Measurements from ENCODE around the gene TEC. TPM values are rescaled to one million over a fixed set of nuclear protein-coding genes. Genes with fewer than 3 reads are reported as not detected.
"Not testable (repeated sequence)": the region's sequence is repeated elsewhere in the genome, so short reads cannot be mapped to it uniquely, and the experiment has no call there.

Gene TEC
- polyA plus RNA-seq, 1 donor (not counting 4 experiments of a cell fraction or from before 2014, with no cell fraction given): 0.39 TPM

DNA sequence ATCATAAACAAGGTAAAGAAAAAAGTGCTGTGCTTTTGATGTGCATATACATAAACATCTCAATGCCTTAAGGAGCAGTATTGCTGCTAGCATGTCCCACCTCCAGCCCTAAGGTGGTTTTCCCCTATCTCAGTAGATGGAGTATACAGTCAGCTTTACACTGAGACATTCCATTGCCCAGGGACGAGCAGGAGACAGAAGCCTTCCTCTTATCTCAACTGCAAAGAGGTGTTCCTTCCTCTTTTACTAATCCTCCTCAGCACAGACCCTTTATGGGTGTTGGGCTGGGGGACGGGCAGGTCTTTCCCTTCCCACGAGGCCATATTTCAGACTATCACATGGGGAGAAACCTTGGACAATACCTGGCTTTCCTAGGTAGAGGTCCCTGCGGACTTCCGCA is 16.0 kb upstream of the TEC start:
- H3K36me3 ChIP-seq (ENCODE audit: control insufficient read depth in 2 of 2, extremely low read depth in 1 of 2, insufficient read depth in 2 of 2, low read length in 2 of 2); H4K20me1 ChIP-seq (ENCODE audit: control insufficient read depth, extremely low read depth, insufficient read depth, low read length); H3K4me2 ChIP-seq (ENCODE audit: control insufficient read depth, extremely low read depth, insufficient read depth, low read depth, low read length); H3K9me3 ChIP-seq (ENCODE audit: control insufficient read depth, low read depth, low read length); DNase-seq (ENCODE audit: low read depth, low spot score); H3K9me1 ChIP-seq (ENCODE audit: control insufficient read depth, extremely low read depth, insufficient read depth, low read length); H3K4me3 ChIP-seq (ENCODE audit: control insufficient read depth in 2 of 3, extremely low read depth in 1 of 3, insufficient read depth in 2 of 3, low read depth in 1 of 3, low read length in 3 of 3); H3K27ac ChIP-seq (ENCODE audit: control insufficient read depth, insufficient read depth, low read length); FAIRE-seq; dilution Hi-C loops (cut with MboI; ENCODE audit: extremely low pct_ligation_motif_present, low sequenced_read_pairs); H3K27me3 ChIP-seq (ENCODE audit: control insufficient read depth, extremely low read depth, insufficient read depth, low read length); H3K79me2 ChIP-seq (ENCODE audit: control insufficient read depth, insufficient read depth, low read length); H3K9ac ChIP-seq (ENCODE audit: control insufficient read depth, extremely low read depth, insufficient read depth, low read length); H3K4me1 ChIP-seq (ENCODE audit: control insufficient read depth, extremely low read depth, insufficient read depth, low read length); H2AFZ ChIP-seq (ENCODE audit: control insufficient read depth, low read length): not testable (repeated sequence)

DNA sequence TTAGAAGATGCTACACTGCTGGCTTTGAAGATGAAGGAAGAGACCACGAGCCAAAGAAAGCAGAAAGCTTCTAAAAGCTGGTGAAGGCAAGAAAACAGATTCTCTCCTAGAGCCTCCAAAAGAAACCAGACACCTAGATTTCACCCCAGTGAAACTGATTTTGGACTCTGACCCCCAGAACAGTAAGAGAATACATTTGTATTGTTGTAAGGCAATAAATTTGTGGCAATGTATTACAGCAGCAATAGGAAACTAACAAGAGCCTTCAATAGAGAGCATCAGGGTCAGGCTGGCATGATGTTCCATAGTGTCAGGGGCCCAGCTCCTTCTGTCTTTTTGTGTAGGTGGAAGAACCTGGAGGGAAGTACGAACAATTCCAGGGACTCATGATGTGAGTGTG is 6.0 kb upstream of the TEC start:
- Histone ChIP-seq H3K4me3 (ENCODE audit: control insufficient read depth in 2 of 3, extremely low read depth in 1 of 3, insufficient read depth in 2 of 3, low read depth in 1 of 3, low read length in 3 of 3) (no peak overlapping the region), H3K4me1 (ENCODE audit: control insufficient read depth, extremely low read depth, insufficient read depth, low read length) (no peaks in the 10 kb centered on the region), H3K9me3 (ENCODE audit: control insufficient read depth, low read depth, low read length) (no peaks in the 10 kb centered on the region), H3K27ac (ENCODE audit: control insufficient read depth, insufficient read depth, low read length) (no peak overlapping the region), H3K79me2 (ENCODE audit: control insufficient read depth, insufficient read depth, low read length) (no peaks in the 10 kb centered on the region), H3K9me1 (ENCODE audit: control insufficient read depth, extremely low read depth, insufficient read depth, low read length) (no peaks in the 10 kb centered on the region), H3K27me3 (ENCODE audit: control insufficient read depth, extremely low read depth, insufficient read depth, low read length) (peaks cover 2% of the 10 kb centered on the region), H4K20me1 (ENCODE audit: control insufficient read depth, extremely low read depth, insufficient read depth, low read length) (no peaks in the 10 kb centered on the region), H3K9ac (ENCODE audit: control insufficient read depth, extremely low read depth, insufficient read depth, low read length) (no peak overlapping the region), H3K36me3 (ENCODE audit: control insufficient read depth in 2 of 2, extremely low read depth in 1 of 2, insufficient read depth in 2 of 2, low read length in 2 of 2) (no peaks in the 10 kb centered on the region), H2AFZ (ENCODE audit: control insufficient read depth, low read length) (no peak overlapping the region), H3K4me2 (ENCODE audit: control insufficient read depth, extremely low read depth, insufficient read depth, low read depth, low read length) (no peak overlapping the region)
- DNase-seq (ENCODE audit: low read depth, low spot score) (no peak), FAIRE-seq (no peak)
- dilution Hi-C loops (cut with MboI; ENCODE audit: extremely low pct_ligation_motif_present, low sequenced_read_pairs): no loop called here
- TF ChIP-seq EZH2 (IDR thresholded peaks at IDR 0.05; ENCODE audit: low read length): no peak
- TF ChIP-seq, protein P1, sequence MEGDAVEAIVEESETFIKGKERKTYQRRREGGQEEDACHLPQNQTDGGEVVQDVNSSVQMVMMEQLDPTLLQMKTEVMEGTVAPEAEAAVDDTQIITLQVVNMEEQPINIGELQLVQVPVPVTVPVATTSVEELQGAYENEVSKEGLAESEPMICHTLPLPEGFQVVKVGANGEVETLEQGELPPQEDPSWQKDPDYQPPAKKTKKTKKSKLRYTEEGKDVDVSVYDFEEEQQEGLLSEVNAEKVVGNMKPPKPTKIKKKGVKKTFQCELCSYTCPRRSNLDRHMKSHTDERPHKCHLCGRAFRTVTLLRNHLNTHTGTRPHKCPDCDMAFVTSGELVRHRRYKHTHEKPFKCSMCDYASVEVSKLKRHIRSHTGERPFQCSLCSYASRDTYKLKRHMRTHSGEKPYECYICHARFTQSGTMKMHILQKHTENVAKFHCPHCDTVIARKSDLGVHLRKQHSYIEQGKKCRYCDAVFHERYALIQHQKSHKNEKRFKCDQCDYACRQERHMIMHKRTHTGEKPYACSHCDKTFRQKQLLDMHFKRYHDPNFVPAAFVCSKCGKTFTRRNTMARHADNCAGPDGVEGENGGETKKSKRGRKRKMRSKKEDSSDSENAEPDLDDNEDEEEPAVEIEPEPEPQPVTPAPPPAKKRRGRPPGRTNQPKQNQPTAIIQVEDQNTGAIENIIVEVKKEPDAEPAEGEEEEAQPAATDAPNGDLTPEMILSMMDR (optimal IDR thresholded peaks at IDR 0.05 in 1 of 3, IDR thresholded peaks at IDR 0.05 in 1 of 3, conservative IDR thresholded peaks at IDR 0.05 in 1 of 3; ENCODE audit: extremely low read depth in 1 of 3, insufficient read depth in 2 of 3, low read length in 3 of 3): no peak

DNA sequence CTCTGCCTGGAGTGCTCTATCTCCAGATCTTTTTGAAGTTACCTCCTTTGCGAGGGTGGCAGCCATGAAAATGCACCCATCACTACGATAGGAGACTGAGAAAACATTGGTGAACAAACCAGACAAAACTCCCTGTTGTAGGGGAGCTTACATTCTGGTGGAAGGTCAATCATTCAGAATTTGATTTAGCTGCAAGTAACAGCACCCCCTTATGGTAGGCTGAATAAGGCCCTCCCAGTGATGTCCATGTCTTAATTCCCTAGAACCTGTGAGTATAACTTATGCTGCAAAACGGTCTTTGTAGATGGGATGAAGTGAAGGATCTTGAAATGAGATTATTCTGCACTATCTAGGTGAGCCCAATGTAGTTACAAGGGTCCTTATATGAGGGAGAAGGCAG is 5.6 kb upstream of the TEC start:
- no peak overlapping the region for H2AFZ ChIP-seq (ENCODE audit: control insufficient read depth, low read length)
- DNase-seq (ENCODE audit: low read depth, low spot score) (no peak), FAIRE-seq (peak; percentile 34)
- dilution Hi-C loops (cut with MboI; ENCODE audit: extremely low pct_ligation_motif_present, low sequenced_read_pairs): no loop called here
- no peaks in the 10 kb centered on the region for H3K27me3 ChIP-seq (ENCODE audit: control insufficient read depth, extremely low read depth, insufficient read depth, low read length)
- H3K4me2 ChIP-seq (ENCODE audit: control insufficient read depth, extremely low read depth, insufficient read depth, low read depth, low read length): no peak overlapping the region
- H3K79me2 ChIP-seq (ENCODE audit: control insufficient read depth, insufficient read depth, low read length): no peaks in the 10 kb centered on the region
- no peak overlapping the region for H3K27ac ChIP-seq (ENCODE audit: control insufficient read depth, insufficient read depth, low read length)
- no peaks in the 10 kb centered on the region for H3K36me3 ChIP-seq (ENCODE audit: control insufficient read depth in 2 of 2, extremely low read depth in 1 of 2, insufficient read depth in 2 of 2, low read length in 2 of 2)
- H3K4me3 ChIP-seq (ENCODE audit: control insufficient read depth in 2 of 3, extremely low read depth in 1 of 3, insufficient read depth in 2 of 3, low read depth in 1 of 3, low read length in 3 of 3): no peak overlapping the region
- no peak overlapping the region for H3K9ac ChIP-seq (ENCODE audit: control insufficient read depth, extremely low read depth, insufficient read depth, low read length)
- no peaks in the 10 kb centered on the region for H3K9me3 ChIP-seq (ENCODE audit: control insufficient read depth, low read depth, low read length)
- H3K9me1 ChIP-seq (ENCODE audit: control insufficient read depth, extremely low read depth, insufficient read depth, low read length): no peaks in the 10 kb centered on the region
- no peaks in the 10 kb centered on the region for H3K4me1 ChIP-seq (ENCODE audit: control insufficient read depth, extremely low read depth, insufficient read depth, low read length)
- TF ChIP-seq, protein P1 (optimal IDR thresholded peaks at IDR 0.05 in 1 of 3, IDR thresholded peaks at IDR 0.05 in 1 of 3, conservative IDR thresholded peaks at IDR 0.05 in 1 of 3; ENCODE audit: extremely low read depth in 1 of 3, insufficient read depth in 2 of 3, low read length in 3 of 3): peak; percentile 68 to 70 (median 69)
- no peak for TF ChIP-seq EZH2 (IDR thresholded peaks at IDR 0.05; ENCODE audit: low read length)
- H4K20me1 ChIP-seq (ENCODE audit: control insufficient read depth, extremely low read depth, insufficient read depth, low read length): no peaks in the 10 kb centered on the region

Measured in keratinocyte (primary cell).